ENCODE measurements around the gene SPTLC3.

The SPTLC3 gene

DNA sequence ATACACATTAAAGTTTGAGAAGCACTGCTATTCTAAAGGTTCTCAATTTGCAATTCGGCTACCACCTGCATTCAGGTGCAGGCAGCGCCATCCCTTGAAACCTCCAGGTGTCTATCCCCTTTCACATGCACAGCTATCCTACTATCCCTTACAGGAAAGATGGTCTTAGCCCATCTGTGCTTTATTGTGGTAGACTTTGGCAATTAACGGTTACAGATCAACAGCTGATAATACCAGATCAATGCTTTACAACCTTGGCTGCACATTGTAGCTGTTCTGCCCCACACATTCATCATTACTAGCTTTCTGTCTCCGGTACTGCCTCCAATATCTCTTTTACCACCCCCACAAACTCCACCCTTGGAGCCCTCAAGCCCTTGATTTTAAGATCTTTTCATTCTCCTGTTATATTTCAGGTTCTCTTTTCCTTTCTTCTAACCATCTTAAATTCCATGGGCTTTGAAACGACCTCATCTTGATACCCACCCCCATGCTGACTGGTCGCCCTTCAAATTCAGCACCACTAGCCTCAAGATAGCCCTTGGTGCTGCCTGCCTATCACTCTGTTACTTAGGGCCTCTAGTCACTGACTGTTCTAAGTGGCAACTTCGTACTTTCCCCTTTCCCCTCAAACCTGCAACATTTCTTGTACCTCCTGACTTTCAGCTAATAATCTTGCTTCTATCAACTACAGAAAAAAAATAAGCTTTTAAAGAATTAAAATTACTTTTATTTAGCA is 50.8 kb downstream of the SPTLC3 start:
- no peak for TF ChIP-seq CTCF (IDR thresholded peaks at IDR 0.05; ENCODE audit: control insufficient read depth, extremely low read depth, insufficient read depth)
- no peak overlapping the region for H3K4me3 ChIP-seq (ENCODE audit: low read depth, low read length)
- no peak for DNase-seq (ENCODE audit: low read depth)

DNA sequence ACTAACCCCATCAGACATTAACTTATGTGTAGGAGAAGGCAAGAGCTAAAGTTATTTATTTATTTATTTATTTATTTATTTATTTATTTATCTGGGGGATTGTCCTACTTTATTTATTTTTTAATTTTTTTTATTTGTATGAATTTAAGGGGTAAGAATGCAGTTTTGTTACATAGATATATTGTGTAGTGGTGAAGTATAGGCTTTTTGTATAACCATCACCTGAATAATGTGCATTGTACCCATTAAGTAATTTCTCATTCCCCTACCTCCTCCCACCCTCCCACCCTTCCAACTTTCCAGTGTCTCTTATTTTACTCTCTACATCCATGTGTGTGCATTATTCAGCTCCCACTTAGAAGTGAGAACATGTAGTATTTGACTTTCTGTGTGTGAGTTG is 51.6 kb downstream of the SPTLC3 start:
- no peak for TF ChIP-seq CTCF (IDR thresholded peaks at IDR 0.05; ENCODE audit: control insufficient read depth, extremely low read depth, insufficient read depth)
- DNase-seq (ENCODE audit: low read depth), result no peak
- no peak overlapping the region for H3K4me3 ChIP-seq (ENCODE audit: low read depth, low read length)

DNA sequence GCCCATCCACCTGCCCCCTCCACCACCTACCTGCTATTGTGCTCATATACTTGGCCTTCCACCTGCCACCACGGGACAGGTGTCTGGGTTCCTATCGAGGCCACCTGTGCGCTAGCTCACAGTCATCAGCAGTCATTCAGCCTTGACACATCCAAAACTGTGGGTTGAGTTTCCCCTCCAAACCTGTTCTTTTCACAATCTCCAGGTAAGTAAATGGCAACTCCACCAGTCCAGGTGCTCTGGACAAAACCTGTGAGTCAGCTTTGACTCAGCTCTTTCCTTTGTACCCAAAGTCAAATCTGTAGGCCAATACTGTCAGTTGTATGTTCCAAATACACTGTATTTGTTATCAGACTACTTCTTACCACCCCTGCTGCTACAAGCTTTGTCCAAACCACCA is 52.6 kb downstream of the SPTLC3 start:
- no peak for DNase-seq (ENCODE audit: low read depth)
- TF ChIP-seq CTCF (IDR thresholded peaks at IDR 0.05; ENCODE audit: control insufficient read depth, extremely low read depth, insufficient read depth), result no peak
- no peak overlapping the region for H3K4me3 ChIP-seq (ENCODE audit: low read depth, low read length)

- no peak for TF ChIP-seq CTCF (IDR thresholded peaks at IDR 0.05; ENCODE audit: control insufficient read depth, extremely low read depth, insufficient read depth)
- no peak overlapping the region for H3K4me3 ChIP-seq (ENCODE audit: low read depth, low read length)
- no peak for DNase-seq (ENCODE audit: low read depth)
Measured at GRCh38 chr20:13062789-13063188, 54.0 kb downstream of the SPTLC3 start.

DNA sequence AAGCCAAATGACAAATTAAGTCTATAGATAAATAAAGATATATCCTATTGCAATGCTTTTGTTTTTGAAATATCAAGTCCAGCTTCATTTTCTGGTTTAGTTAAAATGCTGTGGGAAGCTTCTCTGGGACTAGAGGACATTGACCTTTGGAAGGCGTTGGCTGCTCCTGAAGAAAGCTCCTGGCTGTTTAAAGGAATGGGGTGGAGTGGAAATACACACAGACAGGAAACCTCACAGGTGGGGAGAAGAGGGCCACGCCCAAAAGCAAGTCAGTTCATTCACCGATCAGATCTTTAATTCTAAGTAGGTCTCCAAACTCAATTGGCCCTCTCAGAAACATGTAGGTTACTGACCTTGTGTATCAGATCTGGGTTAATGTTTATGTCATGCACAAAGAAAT is 59.6 kb downstream of the SPTLC3 start:
- TF ChIP-seq CTCF (IDR thresholded peaks at IDR 0.05; ENCODE audit: control insufficient read depth, extremely low read depth, insufficient read depth), result no peak
- no peak for DNase-seq (ENCODE audit: low read depth)

GRCh38 chr20:13081877-13082276 is 73.1 kb downstream of the SPTLC3 start:
- TF ChIP-seq CTCF (IDR thresholded peaks at IDR 0.05; ENCODE audit: control insufficient read depth, extremely low read depth, insufficient read depth), result no peak
- no peak for DNase-seq (ENCODE audit: low read depth)
- H3K4me3 ChIP-seq (ENCODE audit: low read depth, low read length), result no peak overlapping the region

More for the DNA sequence above, 59.6 kb downstream of the SPTLC3 start:
- no peak overlapping the region for H3K4me3 ChIP-seq (ENCODE audit: low read depth, low read length)

GRCh38 chr20:13082378-13082777 is 73.6 kb downstream of the SPTLC3 start:
- no peak for DNase-seq (ENCODE audit: low read depth)
- no peak for TF ChIP-seq CTCF (IDR thresholded peaks at IDR 0.05; ENCODE audit: control insufficient read depth, extremely low read depth, insufficient read depth)
- no peak overlapping the region for H3K4me3 ChIP-seq (ENCODE audit: low read depth, low read length)
